ENCODE results near the gene ITM2C.

ITM2C gene

GRCh38 chr2:230864605-230865306 is at the start of gene ITM2C:
ITM2C (plus strand) TSS chr2:230864942; CDS start chr2:230865026, 84 bp downstream.
- peak; percentile 83 for DNase-seq

GRCh38 chr2:230815088-230815487 is 49.7 kb upstream of the ITM2C start:
- no peak for DNase-seq

- DNase-seq: no peak
These were observed 48.0 kb upstream of the ITM2C start for GRCh38 chr2:230816735-230817134.

GRCh38 chr2:230819433-230819832 is 45.3 kb upstream of the ITM2C start:
- no peak for DNase-seq

- no peak for DNase-seq
These were observed 43.3 kb upstream of the ITM2C start for GRCh38 chr2:230821261-230821990.

GRCh38 chr2:230821991-230822520 is 42.7 kb upstream of the ITM2C start:
- no peak for DNase-seq

- DNase-seq: no peak
These were observed 41.3 kb upstream of the ITM2C start for GRCh38 chr2:230823264-230823964.

- DNase-seq: peak; percentile 80
These were observed 40.2 kb upstream of the ITM2C start for GRCh38 chr2:230824406-230824978.

- no peak for DNase-seq
These were observed 39.4 kb upstream of the ITM2C start for GRCh38 chr2:230825354-230825753.

GRCh38 chr2:230827774-230828271 is 36.9 kb upstream of the ITM2C start:
- DNase-seq: no peak

GRCh38 chr2:230828272-230828961 is 36.3 kb upstream of the ITM2C start:
- DNase-seq: no peak

GRCh38 chr2:230829293-230829692 is 35.4 kb upstream of the ITM2C start:
- no peak for DNase-seq

- no peak for DNase-seq
These were observed 34.8 kb upstream of the ITM2C start for GRCh38 chr2:230829959-230830358.

GRCh38 chr2:230830428-230830827 is 34.3 kb upstream of the ITM2C start:
- no peak for DNase-seq

GRCh38 chr2:230840301-230840700 is 24.4 kb upstream of the ITM2C start:
- DNase-seq: no peak

GRCh38 chr2:230842473-230842872 is 22.3 kb upstream of the ITM2C start:
- DNase-seq: no peak

- DNase-seq: no peak
These were observed 21.6 kb upstream of the ITM2C start for GRCh38 chr2:230843132-230843531.

- no peak for DNase-seq
These were observed 18.4 kb upstream of the ITM2C start for GRCh38 chr2:230846360-230846759.

- no peak for DNase-seq
These were observed 16.8 kb upstream of the ITM2C start for GRCh38 chr2:230847883-230848388.

GRCh38 chr2:230849633-230850357 is 14.9 kb upstream of the ITM2C start:
- DNase-seq: no peak

GRCh38 chr2:230850358-230850658 is 14.4 kb upstream of the ITM2C start:
- no peak for DNase-seq

- no peak for DNase-seq
These were observed 12.6 kb upstream of the ITM2C start for GRCh38 chr2:230852113-230852512.
